ENCODE data around the gene ECE1. TPM values are rescaled to one million over a fixed set of nuclear protein-coding genes. Genes with fewer than 3 reads are reported as not detected.

The ECE1 gene
- total RNA-seq, 5 donors from 2014 or later (not counting 1 experiment from before 2014, with no cell fraction given), result 81.0 to 94.5 (median 87.1) TPM

- Histone ChIP-seq H3K4me3 (ENCODE audit: control insufficient read depth in 1 of 2, extremely low read depth in 1 of 2, low read length in 1 of 2) (no peak overlapping the region), H3K4me1 (ENCODE audit: control insufficient read depth in 1 of 2, extremely low read depth in 1 of 2, insufficient read depth in 2 of 2, low read length in 2 of 2) (no peaks in the 10 kb centered on the region), H3K27ac (ENCODE audit: low read length) (no peak overlapping the region), H3K27me3 (replicated peaks in 1 of 2; ENCODE audit: control insufficient read depth in 2 of 2, extremely low read depth in 1 of 2, insufficient read depth in 2 of 2, low read length in 1 of 2) (no peaks in the 10 kb centered on the region), H3K36me3 (ENCODE audit: control insufficient read depth in 2 of 2, extremely low read depth in 1 of 2, insufficient read depth in 1 of 2, low read length in 1 of 2) (peaks cover 21 to 78% of the 10 kb centered on the region in 2 donors), H3K9me3 (no peaks in the 10 kb centered on the region)
- Mint-ChIP-seq H3K27me3 (no peaks in the 10 kb centered on the region), H3K4me3 (no peak overlapping the region), H3K4me1 (no peaks in the 10 kb centered on the region), H3K9me3 (no peaks in the 10 kb centered on the region), H3K36me3 (peaks cover 45% of the 10 kb centered on the region), H3K27ac (no peak overlapping the region)
- ChIA-PET POLR2A (no interaction called here), CTCF (interaction anchor here (0.6 to 1.1 kb wide), 2 partner anchors 122 to 124 kb away, joined by 4 to 5 read pairs; no protein-coding TSS in a partner anchor)
- no peak for DNase-seq
- no peak for ATAC-seq (replicated peaks in 1 of 4)
- WGBS (ENCODE audit: insufficient coverage), result 88% methylated on average over 9 of the region's 11 CpGs
Measured at GRCh38 chr1:21244986-21245687, 45.1 kb downstream of the ECE1 start.

- Histone ChIP-seq H3K36me3 (ENCODE audit: control insufficient read depth in 2 of 2, extremely low read depth in 1 of 2, insufficient read depth in 1 of 2, low read length in 1 of 2) (peaks cover 21 to 79% of the 10 kb centered on the region in 2 donors), H3K4me3 (ENCODE audit: control insufficient read depth in 1 of 2, extremely low read depth in 1 of 2, low read length in 1 of 2) (no peak overlapping the region), H3K27ac (ENCODE audit: low read length) (no peak overlapping the region), H3K9me3 (no peaks in the 10 kb centered on the region), H3K27me3 (replicated peaks in 1 of 2; ENCODE audit: control insufficient read depth in 2 of 2, extremely low read depth in 1 of 2, insufficient read depth in 2 of 2, low read length in 1 of 2) (no peaks in the 10 kb centered on the region), H3K4me1 (ENCODE audit: control insufficient read depth in 1 of 2, extremely low read depth in 1 of 2, insufficient read depth in 2 of 2, low read length in 2 of 2) (no peaks in the 10 kb centered on the region)
- 95% methylated on average over 9 of the region's 10 CpGs for WGBS (ENCODE audit: insufficient coverage)
- Mint-ChIP-seq H3K4me3 (no peak overlapping the region), H3K27ac (no peak overlapping the region), H3K9me3 (no peaks in the 10 kb centered on the region), H3K4me1 (no peaks in the 10 kb centered on the region), H3K36me3 (peaks cover 46% of the 10 kb centered on the region), H3K27me3 (no peaks in the 10 kb centered on the region)
- ChIA-PET CTCF (interaction anchor here in 1 of 2 donors (1.4 kb wide), 1 partner anchor 12 kb away, joined by 3 read pairs; no protein-coding TSS in a partner anchor), POLR2A (no interaction called here)
- DNase-seq, result no peak
- no peak for ATAC-seq (replicated peaks in 1 of 4)
Measured at GRCh38 chr1:21244154-21244553, 46.1 kb downstream of the ECE1 start.

- no peak overlapping the region for H3K27ac ChIP-seq (ENCODE audit: low read length)
- H3K4me1 Mint-ChIP-seq, result no peaks in the 10 kb centered on the region
- H3K9me3 ChIP-seq, result no peaks in the 10 kb centered on the region
- H3K36me3 Mint-ChIP-seq, result peaks cover 48% of the 10 kb centered on the region
- H3K4me1 ChIP-seq (ENCODE audit: control insufficient read depth in 1 of 2, extremely low read depth in 1 of 2, insufficient read depth in 2 of 2, low read length in 2 of 2), result no peaks in the 10 kb centered on the region
- no peak overlapping the region for H3K27ac Mint-ChIP-seq
- no peaks in the 10 kb centered on the region for H3K9me3 Mint-ChIP-seq
- peaks cover 24 to 90% of the 10 kb centered on the region in 2 donors for H3K36me3 ChIP-seq (ENCODE audit: control insufficient read depth in 2 of 2, extremely low read depth in 1 of 2, insufficient read depth in 1 of 2, low read length in 1 of 2)
- 94% methylated on average over 2 of the region's 4 CpGs for WGBS (ENCODE audit: insufficient coverage)
- no peak for DNase-seq
- POLR2A ChIA-PET, result interaction anchor here in 1 of 2 donors (0.6 kb wide), 1 partner anchor 156 kb away, joined by 4 read pairs; no protein-coding TSS in a partner anchor
- H3K4me3 Mint-ChIP-seq, result no peak overlapping the region
- ATAC-seq (replicated peaks in 1 of 4), result no peak
- no peaks in the 10 kb centered on the region for H3K27me3 ChIP-seq (replicated peaks in 1 of 2; ENCODE audit: control insufficient read depth in 2 of 2, extremely low read depth in 1 of 2, insufficient read depth in 2 of 2, low read length in 1 of 2)
- CTCF ChIA-PET, result interaction anchor here (0.6 to 1.4 kb wide), 4 partner anchors 11 to 162 kb away, joined by 3 to 4 read pairs (median 4); no protein-coding TSS in a partner anchor
- H3K27me3 Mint-ChIP-seq, result no peaks in the 10 kb centered on the region
- H3K4me3 ChIP-seq (ENCODE audit: control insufficient read depth in 1 of 2, extremely low read depth in 1 of 2, low read length in 1 of 2), result no peak overlapping the region
Measured at GRCh38 chr1:21242846-21243245, 47.4 kb downstream of the ECE1 start.

GRCh38 chr1:21241771-21242581 is 48.3 kb downstream of the ECE1 start:
- Histone ChIP-seq H3K4me1 (ENCODE audit: control insufficient read depth in 1 of 2, extremely low read depth in 1 of 2, insufficient read depth in 2 of 2, low read length in 2 of 2) (no peaks in the 10 kb centered on the region), H3K27me3 (replicated peaks in 1 of 2; ENCODE audit: control insufficient read depth in 2 of 2, extremely low read depth in 1 of 2, insufficient read depth in 2 of 2, low read length in 1 of 2) (no peaks in the 10 kb centered on the region), H3K27ac (ENCODE audit: low read length) (no peak overlapping the region), H3K36me3 (ENCODE audit: control insufficient read depth in 2 of 2, extremely low read depth in 1 of 2, insufficient read depth in 1 of 2, low read length in 1 of 2) (peaks cover 32 to 90% of the 10 kb centered on the region in 2 donors), H3K4me3 (ENCODE audit: control insufficient read depth in 1 of 2, extremely low read depth in 1 of 2, low read length in 1 of 2) (no peak overlapping the region), H3K9me3 (no peaks in the 10 kb centered on the region)
- WGBS (ENCODE audit: insufficient coverage), result no CpG with 5 or more reads among the region's 12 CpGs
- CTCF ChIA-PET, result no interaction called here
- Mint-ChIP-seq H3K9me3 (no peaks in the 10 kb centered on the region), H3K27ac (no peak overlapping the region), H3K4me1 (no peaks in the 10 kb centered on the region), H3K36me3 (peaks cover 49% of the 10 kb centered on the region), H3K4me3 (no peak overlapping the region), H3K27me3 (no peaks in the 10 kb centered on the region)
- POLR2A ChIA-PET, result no interaction called here
- DNase-seq (no peak), ATAC-seq (replicated peaks in 1 of 4) (no peak)

GRCh38 chr1:21240706-21241105 is 49.6 kb downstream of the ECE1 start:
- peaks cover 52% of the 10 kb centered on the region for H3K36me3 Mint-ChIP-seq
- ChIA-PET POLR2A (no interaction called here), CTCF (interaction anchor here in 1 of 2 donors (0.7 kb wide), 1 partner anchor 243 kb away, joined by 3 read pairs; no protein-coding TSS in a partner anchor)
- Histone ChIP-seq H3K4me3 (ENCODE audit: control insufficient read depth in 1 of 2, extremely low read depth in 1 of 2, low read length in 1 of 2) (no peak overlapping the region), H3K27ac (ENCODE audit: low read length) (no peak overlapping the region), H3K36me3 (ENCODE audit: control insufficient read depth in 2 of 2, extremely low read depth in 1 of 2, insufficient read depth in 1 of 2, low read length in 1 of 2) (peaks cover 33 to 84% of the 10 kb centered on the region in 2 donors), H3K4me1 (ENCODE audit: control insufficient read depth in 1 of 2, extremely low read depth in 1 of 2, insufficient read depth in 2 of 2, low read length in 2 of 2) (no peaks in the 10 kb centered on the region), H3K27me3 (replicated peaks in 1 of 2; ENCODE audit: control insufficient read depth in 2 of 2, extremely low read depth in 1 of 2, insufficient read depth in 2 of 2, low read length in 1 of 2) (no peaks in the 10 kb centered on the region), H3K9me3 (no peaks in the 10 kb centered on the region)
- no peaks in the 10 kb centered on the region for H3K4me1 Mint-ChIP-seq
- no peak for DNase-seq
- no peaks in the 10 kb centered on the region for H3K27me3 Mint-ChIP-seq
- no peak overlapping the region for H3K27ac Mint-ChIP-seq
- H3K4me3 Mint-ChIP-seq, result no peak overlapping the region
- H3K9me3 Mint-ChIP-seq, result no peaks in the 10 kb centered on the region
- no peak for ATAC-seq (replicated peaks in 1 of 4)
- 98% methylated on average over 7 of the region's 10 CpGs for WGBS (ENCODE audit: insufficient coverage)

- DNase-seq (no peak), ATAC-seq (replicated peaks in 1 of 4) (no peak)
- no peaks in the 10 kb centered on the region for H3K4me1 Mint-ChIP-seq
- ChIA-PET CTCF (interaction anchor here in 1 of 2 donors (0.6 kb wide), 1 partner anchor 125 kb away, joined by 3 read pairs; no protein-coding TSS in a partner anchor), POLR2A (no interaction called here)
- H3K36me3 ChIP-seq (ENCODE audit: control insufficient read depth in 2 of 2, extremely low read depth in 1 of 2, insufficient read depth in 1 of 2, low read length in 1 of 2), result peaks cover 23 to 79% of the 10 kb centered on the region in 2 donors
- H3K27ac Mint-ChIP-seq, result no peak overlapping the region
- H3K4me1 ChIP-seq (ENCODE audit: control insufficient read depth in 1 of 2, extremely low read depth in 1 of 2, insufficient read depth in 2 of 2, low read length in 2 of 2), result no peaks in the 10 kb centered on the region
- no peaks in the 10 kb centered on the region for H3K9me3 ChIP-seq
- 73% methylated on average over 8 of the region's 10 CpGs for WGBS (ENCODE audit: insufficient coverage)
- no peak overlapping the region for H3K4me3 ChIP-seq (ENCODE audit: control insufficient read depth in 1 of 2, extremely low read depth in 1 of 2, low read length in 1 of 2)
- H3K27ac ChIP-seq (ENCODE audit: low read length), result no peak overlapping the region
- peaks cover 49% of the 10 kb centered on the region for H3K36me3 Mint-ChIP-seq
- H3K4me3 Mint-ChIP-seq, result no peak overlapping the region
- no peaks in the 10 kb centered on the region for H3K9me3 Mint-ChIP-seq
- H3K27me3 Mint-ChIP-seq, result no peaks in the 10 kb centered on the region
- H3K27me3 ChIP-seq (replicated peaks in 1 of 2; ENCODE audit: control insufficient read depth in 2 of 2, extremely low read depth in 1 of 2, insufficient read depth in 2 of 2, low read length in 1 of 2), result no peaks in the 10 kb centered on the region
Measured at GRCh38 chr1:21239221-21239620, 51.0 kb downstream of the ECE1 start.

All from T-cell (primary cell).